GM12878 (cell line): ENCODE measurements around the gene SBF2. TPM values are rescaled to one million over a fixed set of nuclear protein-coding genes. Genes with fewer than 3 reads are reported as not detected.

Experiments
- ATAC-seq: fragments of 200-7000 bp; cut with Tn5 transposase; 3 replicates; pipeline ENCODE4 v1.9.1; 2020; ENCODE audit warnings: mild to moderate bottlenecking, moderate library complexity
- BruUV-seq: library from RNA; stranded (reverse); fragments of 400-500 nt; replicated peaks from 2 replicates; lab custom pipeline; 2021; lab: Mats Ljungman, UMichigan
- CTCF ChIA-PET: fragments of 300-600 bp; sonication (Branson Sonifier 250); formaldehyde crosslinking; extraction: SDS; loops from one replicate; lab custom pipeline; 2021; ENCODE audit warnings: inconsistent platforms; lab: Yijun Ruan, JAX
- POLR2A ChIA-PET: fragments of 350-600 bp; formaldehyde crosslinking; extraction: SDS; loops from one replicate; lab custom pipeline; 2021; ENCODE audit warnings: inconsistent platforms; lab: Charles Lee
- RAD21 ChIA-PET: fragments of 300-600 bp; sonication (Branson Sonifier 250); formaldehyde crosslinking; loops from one replicate; lab custom pipeline; 2023; ENCODE audit warnings: antibody characterized with exemption; ENCODE audit not compliant: unreplicated experiment; lab: Charles Lee
- SMC1A ChIA-PET: fragments of 300-600 bp; sonication (Branson Sonifier 250); formaldehyde crosslinking; loops from one replicate; lab custom pipeline; 2023; ENCODE audit not compliant: unreplicated experiment, uncharacterized antibody; lab: Charles Lee
- DNase-seq: peaks from one replicate; pipeline ENCODE4 v3.0.0-alpha.2; 2011; ENCODE audit warnings: low read depth, low spot score
- FAIRE-seq: peaks from 3 replicates; lab custom pipeline; 2011; peaks lifted over from hg19 to GRCh38; lab: Jason Lieb, UNC
- H2AFZ ChIP-seq: 2 replicates; pipeline ENCODE4 v1.6.0; 2011; ENCODE audit warnings: low read depth, low read length, control low read depth; ENCODE audit not compliant: control insufficient read depth
- H3K27ac ChIP-seq: 2 replicates; pipeline ENCODE4 v1.5.1; 2011; ENCODE audit warnings: control low read depth; ENCODE audit not compliant: control insufficient read depth, insufficient read depth
- H3K27me3 ChIP-seq, 2 experiments: replicated peaks in 1 of 2; 2 replicates each; pipeline versions ENCODE4 v1.6.0 to v1.6.1; 2011; ENCODE audit warnings: low read length in 1 of 2; ENCODE audit not compliant: control insufficient read depth in 2 of 2, insufficient read depth in 2 of 2
- H3K36me3 ChIP-seq, 2 experiments: 2 replicates each; pipeline ENCODE4 v1.5.1; 2011; ENCODE audit warnings: low read length in 1 of 2; ENCODE audit not compliant: control insufficient read depth in 2 of 2, insufficient read depth in 2 of 2
- H3K4me1 ChIP-seq: 2 replicates; pipeline ENCODE4 v1.6.1; 2011; ENCODE audit warnings: mild to moderate bottlenecking, low read length, moderate library complexity, mixed read lengths; ENCODE audit not compliant: control insufficient read depth, insufficient read depth
- H3K4me2 ChIP-seq: 2 replicates; pipeline ENCODE4 v1.6.0; 2011; ENCODE audit warnings: control low read depth; ENCODE audit not compliant: control insufficient read depth, insufficient read depth
- H3K4me3 ChIP-seq: fragments of 200-600 bp; sonication (generic); 2 replicates; pipeline ENCODE4 v1.5.1; 2016
- H3K79me2 ChIP-seq: 2 replicates; pipeline ENCODE4 v1.6.0; 2011; ENCODE audit warnings: low read length; ENCODE audit not compliant: control insufficient read depth, insufficient read depth
- H3K9ac ChIP-seq: 2 replicates; pipeline ENCODE4 v1.8.0; 2011; ENCODE audit warnings: low read length, control low read depth, mixed read lengths; ENCODE audit not compliant: control insufficient read depth, insufficient read depth
- H3K9me3 ChIP-seq: replicated peaks from 3 replicates; pipeline ENCODE4 v1.5.1; 2011; ENCODE audit warnings: mild to moderate bottlenecking, low read length; ENCODE audit not compliant: control insufficient read depth, insufficient read depth
- H4K20me1 ChIP-seq: 2 replicates; pipeline ENCODE4 v1.6.0; 2011; ENCODE audit not compliant: control insufficient read depth, insufficient read depth
- CHD2 ChIP-seq: IDR thresholded peaks from 2 replicates; pipeline ENCODE4 v1.6.1; 2011; ENCODE audit warnings: low read depth, low read length, improper control_type of control experiment, borderline replicate concordance
- HCFC1 ChIP-seq: fragments of 150-350 bp; IDR thresholded peaks from 2 replicates; pipeline ENCODE4 v1.6.1; 2014; ENCODE audit warnings: low read length
- HDGF ChIP-seq: fragments of 450-650 bp; IDR thresholded peaks from 2 replicates; pipeline ENCODE4 v1.6.1; 2016; ENCODE audit warnings: antibody characterized with exemption
- MAX ChIP-seq: IDR thresholded peaks from 2 replicates; pipeline ENCODE4 v1.6.1; 2012; ENCODE audit warnings: low read depth, low read length, improper control_type of control experiment
- MEF2A ChIP-seq: IDR thresholded peaks from 2 replicates; pipeline ENCODE4 v1.6.1; 2011; ENCODE audit warnings: low read depth, mild to moderate bottlenecking, low read length, moderate library complexity; ENCODE audit not compliant: insufficient read depth
- NR2C2 ChIP-seq: IDR thresholded peaks from 2 replicates; pipeline ENCODE4 v1.6.1; 2011; ENCODE audit warnings: borderline replicate concordance, low read depth; ENCODE audit not compliant: control insufficient read depth, insufficient read length
- NRF1 ChIP-seq: conservative IDR thresholded peaks from 2 replicates; pipeline ENCODE4 v1.6.1; 2011; ENCODE audit warnings: mild to moderate bottlenecking, low read depth, low read length, improper control_type of control experiment
- POU2F2 ChIP-seq: IDR thresholded peaks from 3 replicates; pipeline ENCODE4 v1.6.1; 2011; ENCODE audit warnings: low read depth, mild to moderate bottlenecking, low read length, borderline replicate concordance
- SIX5 ChIP-seq: IDR thresholded peaks from 2 replicates; pipeline ENCODE4 v1.6.1; 2011; ENCODE audit warnings: mild to moderate bottlenecking, low read depth, low read length, moderate library complexity; ENCODE audit not compliant: severe bottlenecking
- STAT1 ChIP-seq: fragments of 450-650 bp; conservative IDR thresholded peaks from 2 replicates; pipeline ENCODE4 v1.6.1; 2014; ENCODE audit warnings: antibody characterized with exemption, mild to moderate bottlenecking
- YY1 ChIP-seq: IDR thresholded peaks from 2 replicates; pipeline ENCODE4 v1.6.1; 2011; ENCODE audit warnings: low read depth, mild to moderate bottlenecking, low read length
- ZNF592 ChIP-seq: fragments of 450-650 bp; IDR thresholded peaks from 2 replicates; pipeline ENCODE4 v1.6.1; 2017; ENCODE audit warnings: mild to moderate bottlenecking, moderate library complexity
- ZNF622 ChIP-seq: fragments of 450-650 bp; IDR thresholded peaks from 2 replicates; pipeline ENCODE4 v1.6.1; 2017; ENCODE audit warnings: mild to moderate bottlenecking, inconsistent platforms
- WGBS: methylation state at CpG from one replicate; pipeline ENCODE4 v1.1.6; 2016; ENCODE audit warnings: low lambda C conversion rate; ENCODE audit not compliant: insufficient replicate concordance, insufficient coverage; ENCODE audit errors: missing lambda C conversion rate; 5-methylcytosine and 5-hydroxymethylcytosine counted together
- in situ Hi-C: fragments of 300-500 bp; cut with MboI; formaldehyde crosslinking; loops from 9 replicates; pipeline ENCODE4 v1.14.3; 2018; ENCODE audit warnings: mixed read lengths
- intact Hi-C: fragments of 100-400 bp; cut with micrococcal nuclease; formaldehyde crosslinking; loops from one replicate; pipeline ENCODE4 v1.14.2; 2022; ENCODE audit not compliant: unreplicated experiment
- polyA plus RNA-seq, 11 experiments: library from polyadenylated mRNA; depleted of rRNA in 4 of 11; unstranded in 6 of 11; stranded (reverse) in 5 of 11; fragments of >200 nt; fragmentation: Nextera tagmentation in 4 of 11; fragmentation: Illumina TruSeq in 1 of 11; extraction: Ambion mirVana in 4 of 11; extraction: Trizol in 1 of 11; gene quantifications; 1 replicate in 1 of 11; 2 replicates in 10 of 11; pipeline versions ENCODE4 v1.2.1 to v1.2.3, GENCODE V29; 2011 to 2016; ENCODE audit warnings: inconsistent platforms in 2 of 11, missing spikeins in 2 of 11, low read depth in 1 of 11
- total RNA-seq, 4 experiments: library from RNA; depleted of rRNA in 3 of 4; stranded (reverse); fragments of >200 nt in 3 of 4; fragmentation: Illumina TruSeq in 1 of 4; extraction: Trizol in 1 of 4; gene quantifications; 2 replicates each; pipeline versions ENCODE4 v1.2.1 to v1.2.3, GENCODE V29; 2013 to 2021

Gene SBF2
- total and polyA plus RNA-seq, 10 of the 15 experiments (the other 5 are each of a cell fraction or from before 2014, with no cell fraction given) = 0.24 to 2.3 (median 1.1) TPM

DNA sequence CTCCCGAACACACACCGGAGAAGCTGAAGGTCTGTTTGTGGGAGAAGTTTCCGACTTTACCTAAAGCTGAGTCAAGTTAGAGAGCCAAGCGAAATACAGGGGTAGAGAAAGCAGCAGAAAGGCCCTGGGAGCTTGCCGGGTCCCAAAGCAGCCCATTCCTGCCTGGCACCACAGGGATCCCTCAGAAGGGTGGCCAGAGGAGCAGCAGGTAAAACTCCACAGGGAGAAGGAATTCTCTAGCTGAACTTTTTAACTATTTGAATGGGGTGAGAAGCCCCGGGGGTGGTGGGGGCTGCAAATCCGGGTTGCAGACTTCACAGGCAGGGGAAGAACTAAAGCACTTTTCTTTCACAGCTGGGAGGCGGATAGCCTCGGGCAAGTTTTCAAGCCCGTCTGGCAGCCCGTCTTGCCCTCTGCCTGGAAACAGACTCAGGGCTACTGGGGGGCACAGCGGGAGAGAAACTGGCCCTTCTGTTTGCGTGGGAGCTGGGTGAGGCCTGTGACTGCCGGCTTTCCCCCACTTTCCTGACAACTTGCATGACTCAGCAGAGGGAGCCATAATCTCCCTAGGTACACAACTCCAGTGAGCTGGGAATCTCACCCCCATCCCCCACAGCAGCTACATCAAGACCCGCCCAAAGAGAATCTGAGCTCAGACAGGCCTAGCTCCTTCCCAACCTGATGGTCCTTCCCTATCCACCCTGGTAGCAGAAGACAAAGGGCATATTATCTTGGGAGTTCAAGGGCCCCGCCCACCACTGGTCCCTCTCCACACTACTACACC, 311.0 kb downstream of the SBF2 start:
- CTCF ChIA-PET = interaction anchor here (1.7 to 3.3 kb wide), 2 partner anchors 10 to 15 kb away, joined by 6 to 21 read pairs; no protein-coding TSS in a partner anchor

More for the DNA sequence above, 311.0 kb downstream of the SBF2 start:
- TF ChIP-seq HDGF (no peak), ZNF592 (no peak), NR2C2 (no peak), YY1 (no peak), CHD2 (no peak), MAX (no peak), MEF2A (no peak), POU2F2 (no peak), NRF1 (no peak), ZNF622 (no peak), STAT1 (no peak), HCFC1 (no peak), SIX5 (no peak)
- ATAC-seq = no peak
- Histone ChIP-seq H3K4me2 (no peak overlapping the region), H3K79me2 (no peaks in the 10 kb centered on the region), H3K9ac (no peak overlapping the region), H3K27ac (no peak overlapping the region), H3K4me1 (no peaks in the 10 kb centered on the region), H4K20me1 (no peaks in the 10 kb centered on the region), H2AFZ (no peak overlapping the region), H3K9me3 (no peaks in the 10 kb centered on the region), H3K27me3 (no peaks in the 10 kb centered on the region), H3K4me3 (no peak overlapping the region), H3K36me3 (no peaks in the 10 kb centered on the region)
- RAD21 ChIA-PET = interaction anchor here (1.5 kb wide), 1 partner anchor 10 kb away, joined by 3 read pairs; no protein-coding TSS in a partner anchor
- WGBS = 84% methylated on average over 15 of the region's 16 CpGs
- DNase-seq = no peak
- POLR2A ChIA-PET = no interaction called here
- BruUV-seq = no TSS peak
- SMC1A ChIA-PET = interaction anchor here (1.9 kb wide), 1 partner anchor 10 kb away, joined by 5 read pairs; no protein-coding TSS in a partner anchor
- in situ Hi-C loops = no loop called here
- intact Hi-C loops = no loop called here
- FAIRE-seq = no peak
